ENCODE measurements around the gene LARGE2.

GRCh38 chr11:45906965-45907611, 15.4 kb upstream of the LARGE2 start, which contains the start of gene FREY1:
- TF ChIP-seq CTCF (IDR thresholded peaks at IDR 0.05; ENCODE audit: poor library complexity, severe bottlenecking): no peak
- no peak for TF ChIP-seq EP300 (conservative IDR thresholded peaks at IDR 0.05; ENCODE audit: poor library complexity, severe bottlenecking)
- no peak for TF ChIP-seq TAF1 (IDR thresholded peaks at IDR 0.05; ENCODE audit: low read depth)
- TF ChIP-seq EZH2 (IDR thresholded peaks at IDR 0.05; ENCODE audit: borderline replicate concordance, insufficient read depth, low read length, poor library complexity, severe bottlenecking): no peak
- no peak for TF ChIP-seq MXI1 (conservative IDR thresholded peaks at IDR 0.05; ENCODE audit: poor library complexity, severe bottlenecking)

All from neural cell (in vitro differentiated cells).